HG03342 (cell line): ENCODE results near the gene VCAN.

Experiments
- ATAC-seq: cut with Tn5 transposase; IDR thresholded peaks from one replicate; pipeline ENCODE4 v1.9.1; 2021; ENCODE audit warnings: mild to moderate bottlenecking, moderate library complexity; ENCODE audit not compliant: unreplicated experiment

The VCAN gene

DNA sequence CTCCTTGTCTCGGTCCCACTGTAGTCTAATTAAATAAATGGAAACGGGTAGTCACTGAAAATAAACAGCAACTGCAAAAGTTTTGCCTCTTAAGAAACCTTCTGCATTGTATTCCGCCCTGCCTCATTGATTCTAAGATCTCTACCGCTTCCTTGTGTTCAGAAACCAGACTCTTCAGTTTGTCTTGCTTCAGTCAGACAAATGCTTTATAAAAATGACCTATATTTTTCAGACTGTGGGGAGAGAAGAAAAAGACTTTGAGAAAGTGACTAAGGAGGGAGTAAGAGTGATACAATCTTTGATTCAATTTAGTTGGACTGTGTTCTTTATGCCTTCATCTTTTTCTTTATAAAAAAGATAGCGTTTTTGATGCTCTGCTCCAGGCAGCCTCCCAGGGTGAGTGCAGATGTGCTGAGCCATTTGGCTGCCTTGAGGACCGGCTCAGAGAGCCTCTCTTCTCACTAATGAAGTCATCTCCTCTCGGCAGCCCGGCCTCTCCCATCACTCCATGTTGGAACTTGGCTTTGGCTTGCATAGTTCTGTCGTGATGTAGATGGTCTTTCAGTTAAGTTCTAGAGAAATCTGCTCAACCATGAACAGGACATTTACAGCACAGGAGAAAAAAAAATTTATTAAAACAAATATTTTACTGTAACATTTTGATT is 4.0 kb upstream of the VCAN start:
- no peak for ATAC-seq

DNA sequence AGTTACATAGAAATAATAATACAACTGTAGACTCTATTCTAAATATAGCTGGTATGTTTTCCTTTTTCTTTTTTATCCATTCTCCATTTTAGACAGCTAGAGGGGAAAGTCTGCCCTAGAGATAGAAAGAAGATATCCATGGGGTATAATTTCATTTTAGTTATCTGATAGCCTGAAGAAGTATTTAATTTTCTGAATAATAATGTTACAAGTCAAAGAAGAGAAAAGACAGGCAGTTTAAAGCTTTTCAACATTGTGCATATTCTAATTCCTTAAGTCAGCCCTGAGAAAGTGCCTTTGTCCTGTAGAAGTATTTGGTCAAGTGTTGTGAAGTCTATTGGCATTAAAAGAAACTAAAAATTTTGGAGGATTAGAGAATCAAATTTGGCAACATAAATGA is 2.5 kb upstream of the VCAN start:
- ATAC-seq, result no peak

DNA sequence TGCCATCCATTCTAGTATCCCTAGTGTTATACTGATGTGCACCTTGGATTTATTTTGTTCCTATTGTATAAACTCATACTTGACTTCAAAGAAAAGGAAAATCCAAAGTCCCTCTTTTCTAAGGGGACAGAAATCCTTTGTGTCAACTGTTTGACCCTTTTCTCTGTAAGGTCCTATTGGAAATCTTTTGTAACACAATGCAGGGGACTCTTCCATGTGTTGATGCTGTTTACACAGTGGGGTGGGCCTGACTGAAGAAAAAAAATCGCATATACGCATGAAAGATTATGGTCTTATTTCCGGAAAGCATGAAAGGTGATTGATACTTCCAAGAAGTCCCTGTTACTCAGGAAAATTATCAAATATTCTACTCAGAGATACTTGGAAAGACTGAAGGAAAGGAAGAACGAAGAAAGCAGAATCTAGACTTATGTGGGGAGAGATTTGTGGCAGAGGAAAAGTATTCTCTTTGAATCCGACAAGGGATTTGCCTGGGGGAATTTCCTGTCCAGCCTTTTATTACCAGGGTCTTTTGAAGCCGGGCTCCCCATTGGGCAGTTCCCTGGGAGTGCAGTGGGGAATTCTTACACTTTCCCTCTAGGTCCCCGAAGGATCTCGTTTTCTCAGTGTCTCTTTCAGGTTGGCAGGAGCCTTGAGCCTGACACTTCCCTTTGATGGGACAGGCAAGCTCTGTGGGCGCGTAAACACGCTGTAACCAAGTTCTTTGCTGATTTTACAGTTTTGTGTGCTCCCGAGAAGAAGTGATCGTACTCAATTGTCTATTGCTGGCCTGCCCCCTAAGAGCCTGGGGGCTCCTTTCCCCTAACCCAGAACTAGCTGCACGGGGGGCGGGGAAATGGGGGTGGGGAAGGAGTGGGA is 779 bp upstream of the VCAN start:
- no peak for ATAC-seq

DNA sequence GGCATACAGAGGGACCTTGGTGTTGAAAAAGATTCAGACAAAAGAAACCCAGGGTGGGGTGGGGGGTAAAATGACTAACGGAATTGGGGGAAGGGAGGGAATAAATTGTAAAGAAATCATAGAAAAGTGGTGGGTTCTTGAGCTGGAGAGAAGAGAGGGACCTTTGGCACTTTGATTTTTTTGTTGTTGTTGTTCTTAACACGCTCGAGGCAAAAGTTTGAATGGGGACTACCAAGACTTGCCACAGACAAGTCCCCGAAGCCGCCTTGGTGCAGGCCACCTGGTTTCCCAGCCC is 616 bp downstream of the VCAN start:
- no peak for ATAC-seq

DNA sequence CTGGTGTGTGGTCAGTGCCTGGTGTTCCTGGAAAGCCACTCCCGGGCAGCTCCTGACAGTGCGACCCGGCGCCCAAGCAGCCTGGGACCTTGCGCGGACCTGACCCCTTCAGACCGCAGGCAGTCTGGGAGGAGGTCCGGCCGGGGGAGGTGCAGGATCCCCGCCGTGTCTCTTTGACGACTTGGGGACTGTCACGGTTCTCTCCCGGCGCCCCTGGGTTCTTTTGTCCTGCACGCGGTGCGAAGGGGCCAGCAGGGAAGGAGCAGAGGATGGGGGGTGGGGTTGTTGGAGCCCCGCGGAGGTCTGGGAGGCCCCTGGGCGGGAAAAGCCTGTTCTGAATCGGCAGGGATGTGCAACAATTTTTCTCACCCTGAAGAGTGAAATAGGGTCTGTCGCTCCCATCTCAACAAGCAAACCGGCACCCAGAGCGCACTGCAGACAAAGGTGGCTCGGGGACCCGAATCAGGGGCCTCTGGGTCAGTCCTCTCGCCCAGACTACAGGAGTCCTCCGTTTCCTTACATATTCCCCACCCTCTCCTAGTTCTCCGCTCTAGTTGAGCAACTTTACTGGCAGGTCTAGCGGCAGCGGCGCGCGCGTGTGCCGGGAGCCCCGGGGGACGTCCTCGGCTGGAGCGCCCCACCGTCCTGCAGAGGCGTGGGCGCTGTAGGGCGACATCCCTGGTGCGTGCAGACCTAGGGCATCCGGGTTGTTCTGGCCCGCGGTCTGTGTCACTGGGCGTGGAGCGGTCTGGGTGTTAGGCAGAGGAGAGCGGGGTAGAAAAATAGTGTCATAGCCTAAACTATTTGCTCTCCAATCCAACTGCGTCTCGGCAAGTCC is 1.2 kb downstream of the VCAN start:
- ATAC-seq, result peak; percentile 39

DNA sequence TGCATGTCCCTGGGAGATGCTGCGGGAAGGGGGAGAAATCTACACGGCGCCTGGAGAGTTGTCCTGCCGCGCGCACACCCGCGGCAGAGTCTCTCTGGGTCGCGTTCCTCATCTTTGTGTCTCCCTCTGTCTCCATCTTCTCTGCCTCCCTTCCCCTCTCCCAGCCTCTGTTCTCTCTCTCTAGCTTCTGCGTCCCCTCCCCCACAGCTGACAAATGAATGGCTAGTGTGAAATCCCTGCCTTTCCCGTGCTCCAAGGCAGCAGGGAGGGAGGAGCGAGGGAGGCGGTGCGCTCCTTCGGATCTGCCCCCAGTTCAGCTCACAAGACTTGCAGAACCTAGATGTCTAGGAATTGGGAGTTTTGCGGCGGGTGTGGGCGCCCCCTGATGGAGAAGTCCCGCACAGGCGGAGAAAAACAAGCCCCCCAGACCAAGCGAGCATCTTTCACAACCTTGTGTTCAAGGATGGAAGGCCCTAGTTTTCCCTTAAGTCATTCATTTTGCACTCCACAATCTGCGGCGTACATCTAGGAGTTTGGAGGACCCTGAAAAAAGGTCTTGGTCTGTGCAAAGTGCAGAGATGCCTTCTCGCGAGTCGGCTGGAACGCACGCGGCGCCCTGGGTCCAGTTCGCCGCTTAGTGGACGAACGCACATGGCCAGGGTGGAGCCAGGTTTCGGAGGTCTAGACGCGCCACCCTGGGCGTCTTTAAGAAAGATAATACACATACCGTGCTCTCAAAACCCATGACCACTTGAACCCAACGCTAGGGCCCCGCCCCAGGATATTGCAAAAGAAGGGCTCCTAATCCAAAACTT is 2.0 kb downstream of the VCAN start:
- ATAC-seq, result peak; percentile 57

GRCh38 chr5:83474161-83474796 is 2.7 kb downstream of the VCAN start:
- ATAC-seq, result peak; percentile 60

- ATAC-seq, result no peak
Observed at GRCh38 chr5:83474991-83475390, 3.4 kb downstream of the VCAN start.

DNA sequence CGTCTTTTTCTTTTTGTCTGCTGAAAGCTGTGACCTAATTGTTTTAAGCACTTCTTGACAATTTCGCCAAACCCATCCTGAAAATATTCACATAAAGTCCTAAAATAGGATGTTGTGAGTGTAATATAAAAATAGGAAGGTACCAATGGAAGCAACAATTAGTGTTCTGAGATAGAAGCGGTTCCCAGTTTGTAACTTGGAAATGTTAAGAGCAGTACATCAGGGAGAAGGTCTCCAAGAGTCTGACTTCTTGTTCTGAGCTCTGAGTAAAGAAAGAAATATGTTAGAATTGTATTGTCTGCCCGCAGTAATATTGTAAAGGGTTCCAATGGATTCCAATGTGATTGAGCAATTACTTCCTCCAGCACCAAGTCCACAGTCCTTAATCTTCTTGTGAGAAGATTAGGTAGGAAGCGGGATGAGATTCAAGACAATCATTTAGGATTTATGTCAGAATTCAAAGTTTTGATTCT is 3.9 kb downstream of the VCAN start:
- no peak for ATAC-seq

DNA sequence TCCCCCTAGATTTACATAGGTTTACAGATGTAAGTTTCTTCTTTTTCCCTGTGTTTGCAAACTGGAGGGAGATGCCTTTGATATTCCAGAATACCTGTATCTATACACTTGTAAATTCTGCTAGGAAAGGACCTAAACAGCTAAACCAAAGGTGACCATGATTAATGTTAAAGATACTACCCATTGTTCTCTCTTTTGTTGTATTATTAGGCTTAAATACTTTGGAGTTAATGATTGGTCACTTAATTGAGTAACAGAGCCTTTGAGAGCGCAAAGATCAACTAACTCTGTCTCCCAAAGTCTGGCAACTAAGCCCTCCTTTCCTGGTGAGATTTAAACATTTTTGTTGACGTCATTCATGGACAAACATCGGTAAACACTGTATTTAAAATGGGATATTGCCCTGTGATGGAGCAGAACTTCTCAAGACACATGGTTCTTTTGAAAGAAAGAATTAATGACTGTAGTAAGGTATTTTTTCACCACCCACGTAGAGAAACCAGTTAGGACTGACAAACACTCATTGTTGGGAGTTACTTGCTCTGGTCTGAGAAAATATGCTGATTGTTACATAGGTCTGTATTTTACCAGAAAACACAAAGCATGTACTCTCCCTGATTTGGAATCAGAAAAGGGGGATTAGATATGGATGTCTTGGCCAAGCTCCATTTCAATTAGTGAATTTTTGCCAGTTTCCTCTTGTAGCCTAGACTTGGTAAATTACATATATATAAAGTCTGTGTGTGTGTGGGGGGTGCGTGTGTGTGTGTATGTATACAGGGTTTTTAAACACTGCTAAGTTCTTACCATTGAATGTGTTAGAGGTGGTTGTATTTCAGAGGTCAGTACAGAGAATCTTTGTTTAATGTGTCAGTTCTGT is 4.6 kb downstream of the VCAN start:
- ATAC-seq, result no peak

DNA sequence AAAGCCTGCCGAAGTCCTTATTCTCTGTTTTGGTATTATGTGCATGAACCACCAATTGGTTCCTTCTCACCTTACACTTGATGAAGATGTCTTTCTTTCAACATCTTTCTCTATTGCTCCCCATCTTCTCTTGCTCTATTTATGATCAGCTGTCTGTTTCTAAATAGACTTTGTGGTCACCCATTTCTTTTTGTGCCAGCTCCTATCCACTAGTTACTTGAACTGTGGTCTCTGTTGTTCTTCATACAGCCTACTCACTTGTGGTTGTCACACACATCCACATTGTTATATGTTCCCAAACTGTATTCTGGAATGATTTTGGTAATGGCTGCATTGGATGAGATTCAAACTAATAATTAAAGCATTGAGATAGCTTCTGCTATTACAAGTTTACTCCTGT is 11.4 kb downstream of the VCAN start:
- no peak for ATAC-seq

- no peak for ATAC-seq
Observed at GRCh38 chr5:83484294-83484693, 12.8 kb downstream of the VCAN start.

DNA sequence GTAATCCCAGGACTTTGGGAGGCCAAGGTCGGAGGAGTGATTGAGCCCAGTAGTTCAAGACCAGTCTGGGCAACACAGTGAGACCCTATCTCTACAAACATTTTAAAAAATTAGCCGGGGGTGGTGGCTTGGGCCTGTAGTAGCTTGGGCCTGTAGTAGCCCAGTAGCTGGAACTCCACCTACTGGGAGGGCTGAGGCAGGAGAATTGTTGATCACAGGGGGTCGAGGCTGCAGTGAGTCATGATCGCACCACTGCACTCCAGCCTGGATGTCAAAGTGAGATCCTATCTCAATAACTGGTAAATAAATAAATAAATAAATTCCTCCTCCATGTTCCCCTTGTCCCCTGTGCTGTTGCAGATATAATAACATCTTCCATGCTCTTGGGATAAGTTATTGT is 14.3 kb downstream of the VCAN start:
- no peak for ATAC-seq

DNA sequence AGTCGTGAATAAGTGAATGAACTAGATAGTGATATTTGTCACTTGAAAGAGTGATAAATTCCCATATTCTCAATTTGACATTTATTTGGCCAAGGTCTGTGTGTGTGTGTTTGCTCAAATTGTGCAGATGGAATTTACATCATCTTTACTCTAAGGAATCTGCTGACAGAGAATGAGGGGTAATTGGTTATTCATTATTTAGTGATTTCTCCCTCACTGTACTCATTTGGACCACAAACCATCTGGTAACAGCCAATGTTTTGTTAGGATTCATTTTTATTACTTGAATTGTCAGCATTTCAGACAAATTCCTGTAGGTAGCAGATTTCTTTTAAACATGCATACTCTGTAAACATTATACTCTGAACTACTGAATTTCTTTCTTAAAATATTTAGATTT is 15.6 kb downstream of the VCAN start:
- ATAC-seq, result no peak

- no peak for ATAC-seq
Observed at GRCh38 chr5:83488271-83488670, 16.7 kb downstream of the VCAN start.

- ATAC-seq, result no peak
Observed at GRCh38 chr5:83488821-83489220, 17.3 kb downstream of the VCAN start.

DNA sequence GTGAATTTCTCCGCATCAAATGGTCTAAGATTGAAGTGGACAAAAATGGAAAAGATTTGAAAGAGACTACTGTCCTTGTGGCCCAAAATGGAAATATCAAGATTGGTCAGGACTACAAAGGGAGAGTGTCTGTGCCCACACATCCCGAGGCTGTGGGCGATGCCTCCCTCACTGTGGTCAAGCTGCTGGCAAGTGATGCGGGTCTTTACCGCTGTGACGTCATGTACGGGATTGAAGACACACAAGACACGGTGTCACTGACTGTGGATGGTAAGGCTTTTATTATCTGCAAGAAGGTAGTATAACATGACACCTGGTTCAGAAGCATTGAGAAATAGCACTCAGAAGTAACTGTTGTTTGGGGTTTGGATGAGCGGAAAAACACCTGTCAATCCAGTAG is 18.7 kb downstream of the VCAN start:
- no peak for ATAC-seq

DNA sequence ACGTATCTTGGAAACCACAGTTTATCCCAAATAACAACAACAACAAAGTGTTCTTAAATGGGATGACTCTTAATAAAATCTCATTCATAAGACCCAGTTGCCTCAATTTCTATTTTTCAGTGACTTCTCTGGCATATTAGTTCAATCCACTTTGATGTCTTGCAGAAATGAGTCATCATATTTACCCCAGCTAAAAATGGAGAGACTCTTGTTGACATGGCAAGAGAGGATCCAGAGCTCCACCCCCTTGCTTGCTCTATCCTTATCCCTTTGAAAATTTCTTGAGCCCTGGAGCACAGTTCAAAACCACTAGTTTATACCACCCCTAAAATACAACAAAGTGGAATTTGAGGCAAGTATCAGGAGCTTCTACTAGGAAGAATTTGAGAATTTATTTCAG is 20.8 kb downstream of the VCAN start:
- no peak for ATAC-seq

GRCh38 chr5:83493644-83494043 is 22.1 kb downstream of the VCAN start:
- no peak for ATAC-seq
